CD4-positive, alpha-beta T cell treated with Interferon gamma for 1 hour (primary cell): ENCODE data around the gene PLEKHA7.
A peak's percentile ranks its signal among the peaks of the same experiment; 100 is the strongest.
"Not testable (repeated sequence)": the region's sequence is repeated elsewhere in the genome, so short reads cannot be mapped to it uniquely, and the experiment has no call there.

ENCODE experiments used
- DNase-seq: peaks from one replicate; pipeline ENCODE4 v3.0.0-alpha.2; 2020

The PLEKHA7 gene, protein sequence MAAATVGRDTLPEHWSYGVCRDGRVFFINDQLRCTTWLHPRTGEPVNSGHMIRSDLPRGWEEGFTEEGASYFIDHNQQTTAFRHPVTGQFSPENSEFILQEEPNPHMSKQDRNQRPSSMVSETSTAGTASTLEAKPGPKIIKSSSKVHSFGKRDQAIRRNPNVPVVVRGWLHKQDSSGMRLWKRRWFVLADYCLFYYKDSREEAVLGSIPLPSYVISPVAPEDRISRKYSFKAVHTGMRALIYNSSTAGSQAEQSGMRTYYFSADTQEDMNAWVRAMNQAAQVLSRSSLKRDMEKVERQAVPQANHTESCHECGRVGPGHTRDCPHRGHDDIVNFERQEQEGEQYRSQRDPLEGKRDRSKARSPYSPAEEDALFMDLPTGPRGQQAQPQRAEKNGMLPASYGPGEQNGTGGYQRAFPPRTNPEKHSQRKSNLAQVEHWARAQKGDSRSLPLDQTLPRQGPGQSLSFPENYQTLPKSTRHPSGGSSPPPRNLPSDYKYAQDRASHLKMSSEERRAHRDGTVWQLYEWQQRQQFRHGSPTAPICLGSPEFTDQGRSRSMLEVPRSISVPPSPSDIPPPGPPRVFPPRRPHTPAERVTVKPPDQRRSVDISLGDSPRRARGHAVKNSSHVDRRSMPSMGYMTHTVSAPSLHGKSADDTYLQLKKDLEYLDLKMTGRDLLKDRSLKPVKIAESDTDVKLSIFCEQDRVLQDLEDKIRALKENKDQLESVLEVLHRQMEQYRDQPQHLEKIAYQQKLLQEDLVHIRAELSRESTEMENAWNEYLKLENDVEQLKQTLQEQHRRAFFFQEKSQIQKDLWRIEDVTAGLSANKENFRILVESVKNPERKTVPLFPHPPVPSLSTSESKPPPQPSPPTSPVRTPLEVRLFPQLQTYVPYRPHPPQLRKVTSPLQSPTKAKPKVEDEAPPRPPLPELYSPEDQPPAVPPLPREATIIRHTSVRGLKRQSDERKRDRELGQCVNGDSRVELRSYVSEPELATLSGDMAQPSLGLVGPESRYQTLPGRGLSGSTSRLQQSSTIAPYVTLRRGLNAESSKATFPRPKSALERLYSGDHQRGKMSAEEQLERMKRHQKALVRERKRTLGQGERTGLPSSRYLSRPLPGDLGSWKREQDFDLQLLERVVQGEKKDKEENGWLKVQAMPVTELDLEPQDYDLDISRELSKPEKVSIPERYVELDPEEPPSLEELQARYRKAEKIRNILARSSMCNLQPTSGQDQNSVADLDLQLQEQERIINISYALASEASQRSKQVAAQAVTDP

GRCh38 chr11:17014321-17014832 is at the start of gene PLEKHA7:
Gene PLEKHA7, minus strand, starts transcription at chr11:17014414. Its CDS starts 13 bp downstream, at chr11:17014401.
- no peak for DNase-seq

- DNase-seq = peak; percentile 13
These were observed 49.2 kb upstream of the PLEKHA7 start for GRCh38 chr11:17063171-17064002.

- not testable (repeated sequence) for DNase-seq
These were observed 36.9 kb upstream of the PLEKHA7 start for GRCh38 chr11:17051146-17051545.

DNA sequence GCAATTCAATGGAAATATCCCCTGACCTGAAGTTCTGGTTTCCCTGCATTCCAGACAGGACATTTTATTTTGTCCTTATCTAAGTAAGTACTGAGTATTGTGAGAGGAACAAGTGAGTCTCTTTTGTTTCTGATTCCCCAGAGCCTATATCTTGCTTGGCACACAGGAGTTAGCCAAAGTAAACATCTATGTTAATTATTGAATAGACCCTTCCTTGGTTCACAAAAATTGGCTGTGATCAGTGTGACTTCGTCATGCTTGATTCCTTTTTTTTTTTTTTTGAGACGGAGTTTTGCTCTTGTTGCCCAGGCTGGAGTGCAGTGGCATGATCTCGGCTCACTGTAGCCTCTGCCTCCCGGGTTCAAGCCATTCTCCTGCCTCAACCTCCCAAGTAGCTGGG is 34.3 kb upstream of the PLEKHA7 start:
- not testable (repeated sequence) for DNase-seq

DNA sequence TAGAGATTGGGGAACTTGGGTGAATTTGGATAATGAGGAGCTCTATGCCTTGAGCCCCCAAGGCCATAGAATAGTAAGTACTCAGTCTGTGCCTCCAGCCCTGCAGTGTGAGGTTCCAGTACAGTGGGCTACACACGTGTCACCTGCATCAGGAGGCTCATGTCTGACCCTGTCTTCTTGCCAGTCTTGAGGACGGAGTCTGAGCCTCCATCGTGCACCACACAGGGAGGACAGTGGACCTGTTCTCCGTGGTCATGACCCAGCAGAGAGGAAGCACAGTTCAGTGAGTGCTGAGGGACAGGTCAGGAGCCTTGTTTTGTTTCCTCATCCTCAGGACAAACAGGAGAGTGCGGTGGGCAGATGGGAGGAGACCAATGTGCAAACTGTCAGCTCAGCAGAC is 32.5 kb upstream of the PLEKHA7 start:
- DNase-seq = no peak

- no peak for DNase-seq
These were observed 22.7 kb upstream of the PLEKHA7 start for GRCh38 chr11:17036666-17037658.

GRCh38 chr11:17034027-17034426 is 19.8 kb upstream of the PLEKHA7 start:
- not testable (repeated sequence) for DNase-seq

- DNase-seq = no peak
These were observed 12.4 kb upstream of the PLEKHA7 start for GRCh38 chr11:17026487-17027082.

- DNase-seq = no peak
These were observed 10.7 kb upstream of the PLEKHA7 start for GRCh38 chr11:17024924-17025323.

DNA sequence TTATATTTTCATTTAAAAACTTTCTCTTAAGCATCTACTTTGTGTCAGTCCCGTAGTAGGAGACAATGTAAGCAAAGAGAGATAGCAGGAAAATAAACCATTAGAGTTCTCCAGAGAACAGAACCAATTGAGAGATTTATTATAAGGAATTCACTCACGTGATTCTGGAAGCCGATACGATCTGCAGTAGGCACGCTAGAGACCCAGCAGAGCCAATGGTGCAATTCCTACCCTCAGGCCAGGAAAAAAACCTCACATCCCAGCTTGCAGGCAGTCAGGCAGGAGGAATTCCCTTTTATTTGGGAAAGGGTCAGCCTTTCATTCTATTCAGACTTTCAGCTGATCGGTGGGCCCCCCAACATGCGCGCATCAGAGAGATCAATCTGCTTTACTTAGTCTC is 7.3 kb upstream of the PLEKHA7 start:
- no peak for DNase-seq

DNA sequence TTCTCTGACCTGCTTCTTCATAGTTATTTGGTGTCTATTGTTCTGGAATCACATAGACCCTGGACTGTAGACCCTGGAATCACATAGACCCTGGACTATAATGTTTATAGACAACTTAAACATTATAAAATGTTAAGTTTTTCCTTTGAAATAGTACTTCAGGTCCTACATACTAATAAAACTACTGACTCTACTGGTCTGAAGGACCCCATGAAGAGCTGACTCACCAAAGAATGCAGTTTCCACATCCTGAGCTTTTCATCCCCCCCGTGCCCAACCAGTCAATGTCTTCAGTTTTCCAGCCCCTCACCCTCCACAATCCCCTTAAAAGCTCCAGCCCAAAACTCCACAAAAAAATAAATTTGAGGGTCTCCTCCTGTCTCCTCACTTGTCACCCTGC is 6.6 kb upstream of the PLEKHA7 start:
- DNase-seq = no peak

GRCh38 chr11:17019232-17019631 is 5.0 kb upstream of the PLEKHA7 start:
- no peak for DNase-seq

DNA sequence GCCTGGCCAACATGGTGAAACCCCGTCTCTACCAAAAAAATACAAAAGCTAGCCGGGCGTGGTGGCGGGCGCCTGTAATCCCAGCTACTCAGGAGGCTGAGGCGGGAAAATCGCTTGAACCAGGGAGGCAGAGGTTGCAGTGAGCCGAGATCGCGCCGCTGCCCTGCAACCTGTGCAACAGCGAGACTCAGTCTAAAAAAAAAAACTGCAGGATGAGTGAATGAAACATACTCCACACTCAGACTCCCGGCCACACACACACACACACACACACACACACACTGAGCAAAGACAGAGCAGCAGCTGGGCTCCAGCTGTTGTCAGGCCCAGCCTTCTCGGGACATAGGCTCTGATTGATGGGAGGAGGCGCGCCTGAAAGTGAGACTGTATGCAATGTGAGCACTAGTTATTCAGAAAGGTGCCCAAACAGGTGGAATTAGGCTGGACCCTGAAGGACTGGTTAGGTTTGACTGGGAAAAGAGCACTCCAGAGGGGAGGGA is 1.5 kb upstream of the PLEKHA7 start:
- no peak for DNase-seq

DNA sequence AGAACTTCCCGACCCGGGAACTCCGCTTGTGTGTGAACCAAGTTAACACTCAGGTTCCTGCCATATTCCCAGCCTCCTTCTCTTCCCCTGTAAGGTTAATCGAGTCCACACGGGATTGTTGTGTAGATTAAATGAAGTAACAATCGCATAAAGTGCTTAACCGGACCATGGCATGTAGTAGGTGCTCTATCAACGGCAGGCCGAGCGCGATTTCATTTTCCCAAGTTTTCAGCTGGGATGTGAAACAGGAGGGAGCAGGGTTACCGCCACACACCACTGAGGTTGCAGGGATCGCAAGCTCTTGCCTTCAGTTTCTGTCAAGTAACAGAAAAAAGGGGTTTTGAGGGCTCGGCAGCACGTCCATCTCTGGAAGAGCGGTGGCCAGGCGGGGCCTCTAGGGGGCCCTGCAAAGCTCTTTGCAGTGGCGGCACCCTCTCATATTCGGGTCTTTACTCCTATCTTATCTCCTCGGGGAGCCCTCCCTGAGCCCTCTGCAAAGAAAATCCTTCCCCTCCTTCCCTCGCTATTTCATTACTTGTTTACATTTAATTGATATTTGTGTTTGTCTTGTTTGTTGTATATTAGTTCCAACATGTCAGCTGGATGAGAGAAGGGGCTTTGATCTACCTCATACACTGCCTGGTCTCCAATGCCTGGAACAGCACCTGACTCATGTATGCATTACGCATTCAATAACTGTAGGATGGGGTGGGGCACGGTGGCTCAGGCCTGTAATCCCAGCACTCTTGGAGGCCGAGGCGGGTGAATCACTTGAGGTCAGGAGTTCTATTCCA is 816 bp upstream of the PLEKHA7 start:
- no peak for DNase-seq

GRCh38 chr11:17013548-17014320 is 480 bp downstream of the PLEKHA7 start:
- DNase-seq = no peak

DNA sequence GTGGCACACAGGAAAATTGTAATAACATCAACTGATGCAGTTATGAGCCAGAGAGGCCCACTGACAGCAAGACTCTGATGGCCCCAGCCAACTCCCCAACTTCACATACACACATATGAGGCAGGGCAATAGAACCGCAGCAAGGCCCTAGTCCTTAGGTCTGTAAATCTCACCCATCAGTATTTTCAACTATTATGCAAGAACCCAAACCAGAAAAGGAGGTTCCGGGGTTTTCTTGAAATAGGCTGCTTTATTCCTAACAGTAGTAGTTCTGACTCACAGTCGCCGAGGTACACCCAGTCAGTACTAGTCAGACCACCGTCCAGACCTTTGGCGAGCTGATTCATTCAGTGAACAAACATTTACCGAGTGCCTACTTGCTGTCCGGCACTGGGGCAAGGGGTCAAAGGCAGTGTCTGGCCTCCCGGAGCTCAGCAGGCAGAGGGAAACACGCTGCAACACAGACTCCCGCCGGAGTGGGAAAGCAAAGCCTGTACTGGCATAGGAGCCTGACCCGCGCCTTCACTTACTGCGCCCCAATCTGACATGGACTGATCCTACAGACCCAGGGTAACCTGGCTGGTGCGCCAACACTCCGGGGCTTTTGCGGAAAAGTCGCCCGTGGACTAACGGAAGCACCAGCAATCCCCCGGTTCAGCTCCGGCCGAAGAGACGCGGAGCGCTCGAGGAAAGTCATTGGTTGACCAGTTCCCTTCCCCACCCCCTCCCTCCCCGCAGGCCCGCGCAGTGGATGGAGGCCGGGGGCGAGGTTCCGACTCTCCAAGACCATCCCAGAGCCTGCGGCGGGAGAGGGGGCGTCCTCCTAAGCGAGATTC is 1.3 kb downstream of the PLEKHA7 start:
- DNase-seq = no peak

DNA sequence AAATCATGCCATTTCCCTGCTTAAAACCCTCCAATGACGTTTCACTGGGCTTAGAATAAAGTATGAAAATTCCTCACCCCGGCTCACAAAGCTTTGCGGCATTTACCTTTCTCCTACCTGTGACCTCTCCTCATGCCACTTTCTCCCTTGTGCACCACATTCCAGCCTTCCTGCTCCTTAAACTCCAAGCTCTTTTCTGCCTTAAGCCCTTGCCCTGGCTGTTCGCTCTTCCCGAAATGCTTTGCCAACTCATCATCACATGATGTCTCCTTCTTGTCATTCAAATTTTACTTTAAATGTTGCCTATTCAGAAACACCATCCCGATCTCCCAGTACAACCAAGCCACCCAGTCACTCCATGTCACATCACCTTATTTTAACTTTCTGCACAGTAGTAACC is 2.0 kb downstream of the PLEKHA7 start:
- DNase-seq = no peak
